ENCODE measurements around the gene TBC1D22B.
"Not testable (repeated sequence)": the region's sequence is repeated elsewhere in the genome, so short reads cannot be mapped to it uniquely, and the experiment has no call there.

Gene TBC1D22B

DNA sequence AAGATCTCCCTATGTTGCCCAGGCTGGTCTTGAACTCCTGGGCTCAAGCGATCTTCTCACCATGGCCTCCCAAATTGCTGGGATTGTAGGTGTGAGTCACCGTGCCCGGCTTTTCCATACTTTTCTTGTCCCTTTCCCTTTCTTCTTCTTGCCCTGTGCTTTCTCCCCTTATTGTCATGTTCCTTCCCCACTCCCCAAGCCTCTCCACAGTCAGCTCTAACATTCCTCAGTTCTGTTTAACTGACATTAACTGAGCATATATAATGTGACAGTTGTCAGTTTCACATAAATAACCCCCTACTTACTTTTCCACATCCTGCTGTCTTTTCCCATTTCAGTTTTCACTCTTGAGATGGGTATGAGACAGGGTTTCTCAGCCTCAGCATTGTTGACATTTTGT lies 86.7 kb downstream of the TBC1D22B start:
- no peaks in the 10 kb centered on the region for H3K4me1 ChIP-seq
- no peak for DNase-seq
- H3K9me3 ChIP-seq: no peaks in the 10 kb centered on the region
- TF ChIP-seq, protein P1, sequence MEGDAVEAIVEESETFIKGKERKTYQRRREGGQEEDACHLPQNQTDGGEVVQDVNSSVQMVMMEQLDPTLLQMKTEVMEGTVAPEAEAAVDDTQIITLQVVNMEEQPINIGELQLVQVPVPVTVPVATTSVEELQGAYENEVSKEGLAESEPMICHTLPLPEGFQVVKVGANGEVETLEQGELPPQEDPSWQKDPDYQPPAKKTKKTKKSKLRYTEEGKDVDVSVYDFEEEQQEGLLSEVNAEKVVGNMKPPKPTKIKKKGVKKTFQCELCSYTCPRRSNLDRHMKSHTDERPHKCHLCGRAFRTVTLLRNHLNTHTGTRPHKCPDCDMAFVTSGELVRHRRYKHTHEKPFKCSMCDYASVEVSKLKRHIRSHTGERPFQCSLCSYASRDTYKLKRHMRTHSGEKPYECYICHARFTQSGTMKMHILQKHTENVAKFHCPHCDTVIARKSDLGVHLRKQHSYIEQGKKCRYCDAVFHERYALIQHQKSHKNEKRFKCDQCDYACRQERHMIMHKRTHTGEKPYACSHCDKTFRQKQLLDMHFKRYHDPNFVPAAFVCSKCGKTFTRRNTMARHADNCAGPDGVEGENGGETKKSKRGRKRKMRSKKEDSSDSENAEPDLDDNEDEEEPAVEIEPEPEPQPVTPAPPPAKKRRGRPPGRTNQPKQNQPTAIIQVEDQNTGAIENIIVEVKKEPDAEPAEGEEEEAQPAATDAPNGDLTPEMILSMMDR (IDR thresholded peaks at IDR 0.05; ENCODE audit: low read depth, low read length): no peak
- H3K27me3 ChIP-seq: no peaks in the 10 kb centered on the region
- no peaks in the 10 kb centered on the region for H3K36me3 ChIP-seq
- H3K4me3 ChIP-seq (ENCODE audit: low read depth, low read length): no peak overlapping the region

DNA sequence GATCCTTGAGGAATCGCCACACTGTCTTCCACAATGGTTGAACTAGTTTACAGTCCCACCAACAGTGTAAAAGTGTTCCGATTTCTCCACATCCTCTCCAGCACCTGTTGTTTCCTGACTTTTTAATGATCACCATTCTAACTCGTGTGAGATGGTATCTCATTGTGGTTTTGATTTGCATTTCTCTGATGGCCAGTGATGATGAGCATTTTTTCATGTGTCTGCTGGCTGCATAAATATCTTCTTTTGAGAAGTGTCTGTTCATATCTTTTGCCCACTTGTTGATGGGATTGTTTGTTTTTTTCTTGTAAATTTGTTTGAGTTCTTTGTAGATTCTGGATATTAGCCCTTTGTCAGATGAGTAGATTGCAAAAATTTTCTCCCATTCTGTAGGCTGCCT lies 88.2 kb downstream of the TBC1D22B start:
- H3K27me3 ChIP-seq; H3K4me3 ChIP-seq (ENCODE audit: low read depth, low read length); H3K36me3 ChIP-seq; H3K9me3 ChIP-seq; DNase-seq; H3K4me1 ChIP-seq: not testable (repeated sequence)

DNA sequence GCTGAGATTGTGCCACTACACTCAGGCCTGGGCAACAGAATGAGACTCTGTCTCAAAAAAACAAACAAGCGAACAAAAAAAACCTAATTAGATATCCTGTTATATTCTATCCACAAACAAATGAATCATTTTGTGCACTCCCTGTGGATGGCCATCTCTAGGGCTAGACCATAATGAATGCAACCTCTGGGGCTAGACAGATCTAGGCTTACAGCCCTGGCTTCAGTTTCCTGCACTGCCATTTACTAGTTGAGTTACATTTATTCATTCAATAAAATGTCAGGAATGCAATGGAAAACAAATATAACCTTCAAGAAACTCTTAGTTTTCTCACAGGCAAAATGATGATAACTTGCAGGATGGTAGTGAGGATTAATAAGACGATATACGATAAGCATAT lies 89.6 kb downstream of the TBC1D22B start:
- Histone ChIP-seq H3K27me3 (no peaks in the 10 kb centered on the region), H3K4me3 (ENCODE audit: low read depth, low read length) (no peak overlapping the region), H3K9me3 (no peaks in the 10 kb centered on the region), H3K4me1 (no peaks in the 10 kb centered on the region), H3K36me3 (no peaks in the 10 kb centered on the region)
- TF ChIP-seq, protein P1 (IDR thresholded peaks at IDR 0.05; ENCODE audit: low read depth, low read length): no peak
- no peak for DNase-seq

DNA sequence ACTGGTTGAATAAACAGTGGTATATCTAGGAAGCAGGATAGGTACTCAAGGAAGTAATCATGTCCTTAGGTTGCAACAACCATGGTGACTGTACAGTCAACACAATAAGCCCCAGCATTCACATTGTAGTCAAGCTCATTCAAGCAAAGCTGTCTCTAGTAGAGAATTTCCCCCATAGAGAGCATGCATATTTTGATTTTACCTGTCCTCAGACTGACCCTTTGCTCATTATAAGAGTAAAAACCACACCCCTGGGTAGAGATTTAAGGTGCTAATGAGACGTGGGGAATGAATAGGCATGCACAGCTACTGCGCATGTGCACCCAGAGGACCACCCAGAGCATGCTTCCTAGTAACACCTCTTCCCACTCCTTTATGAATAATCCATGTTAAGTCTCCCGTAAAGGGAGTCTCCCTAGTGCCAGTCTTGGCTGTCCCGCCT lies 90.1 kb downstream of the TBC1D22B start:
- no peaks in the 10 kb centered on the region for H3K9me3 ChIP-seq
- no peak overlapping the region for H3K4me3 ChIP-seq (ENCODE audit: low read depth, low read length)
- H3K36me3 ChIP-seq: no peaks in the 10 kb centered on the region
- H3K27me3 ChIP-seq: no peaks in the 10 kb centered on the region
- H3K4me1 ChIP-seq: no peaks in the 10 kb centered on the region
- DNase-seq: no peak
- TF ChIP-seq, protein P1 (IDR thresholded peaks at IDR 0.05; ENCODE audit: low read depth, low read length): no peak

DNA sequence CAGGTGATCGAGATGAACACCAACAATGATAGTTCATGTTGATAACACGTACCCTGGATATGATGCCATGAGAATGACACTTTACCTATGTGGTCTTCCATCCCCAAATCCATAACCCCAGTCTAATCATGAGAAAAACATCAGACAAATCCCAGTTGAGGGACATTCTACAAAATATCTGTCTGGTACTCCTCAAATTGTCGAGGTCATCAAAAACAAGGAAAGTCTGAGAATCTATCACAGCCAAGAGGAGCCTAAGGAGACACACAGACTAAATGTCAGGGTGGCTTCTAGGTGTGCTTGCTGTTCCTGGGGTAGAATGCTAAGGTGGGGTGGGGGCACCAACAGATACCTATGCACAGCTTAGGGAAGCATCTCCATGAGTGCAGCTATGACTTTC lies 93.5 kb downstream of the TBC1D22B start:
- no peaks in the 10 kb centered on the region for H3K4me1 ChIP-seq
- H3K27me3 ChIP-seq: no peaks in the 10 kb centered on the region
- no peaks in the 10 kb centered on the region for H3K36me3 ChIP-seq
- no peak overlapping the region for H3K4me3 ChIP-seq (ENCODE audit: low read depth, low read length)
- DNase-seq: no peak
- TF ChIP-seq, protein P1 (IDR thresholded peaks at IDR 0.05; ENCODE audit: low read depth, low read length): no peak
- no peaks in the 10 kb centered on the region for H3K9me3 ChIP-seq

DNA sequence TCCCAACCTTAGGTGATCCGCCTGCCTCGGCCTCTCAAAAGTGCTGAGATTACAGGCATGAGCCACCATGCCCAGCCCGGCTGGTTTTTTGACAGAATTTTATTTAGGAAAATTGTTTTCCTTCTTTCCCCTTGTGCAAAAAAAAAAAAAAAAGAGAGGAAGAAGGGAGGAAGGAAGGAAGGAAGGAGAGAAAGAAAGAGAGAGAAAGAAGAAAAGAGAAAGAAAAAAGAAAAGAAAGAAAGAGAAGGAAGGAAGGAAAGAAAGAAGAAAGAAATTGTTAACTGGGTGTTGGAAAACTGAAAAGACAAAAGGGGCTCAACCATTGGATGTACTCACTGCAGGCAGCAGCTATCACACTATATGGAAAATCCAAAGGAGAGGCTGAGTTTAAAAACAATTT lies 94.8 kb downstream of the TBC1D22B start:
- Histone ChIP-seq H3K4me3 (ENCODE audit: low read depth, low read length) (no peak overlapping the region), H3K27me3 (no peaks in the 10 kb centered on the region), H3K9me3 (no peaks in the 10 kb centered on the region), H3K4me1 (peaks cover 7% of the 10 kb centered on the region; the same call in 1 of the 2 replicates), H3K36me3 (no peaks in the 10 kb centered on the region)
- TF ChIP-seq, protein P1 (IDR thresholded peaks at IDR 0.05; ENCODE audit: low read depth, low read length): no peak
- no peak for DNase-seq

Data from BE2C (cell line).